KG1 (cell line): ENCODE results near the gene JRKL.
"Not testable (repeated sequence)": the region's sequence is repeated elsewhere in the genome, so short reads cannot be mapped to it uniquely, and the experiment has no call there.

ENCODE experiments used
- DNase-seq: peaks from one replicate; lab custom pipeline; 2025; lab: John Stamatoyannopoulos, UW

JRKL gene

GRCh38 chr11:96394773-96395172 is 5.0 kb downstream of the JRKL start:
- DNase-seq, result no peak

GRCh38 chr11:96396637-96397036 is 6.8 kb downstream of the JRKL start:
- DNase-seq, result no peak

DNA sequence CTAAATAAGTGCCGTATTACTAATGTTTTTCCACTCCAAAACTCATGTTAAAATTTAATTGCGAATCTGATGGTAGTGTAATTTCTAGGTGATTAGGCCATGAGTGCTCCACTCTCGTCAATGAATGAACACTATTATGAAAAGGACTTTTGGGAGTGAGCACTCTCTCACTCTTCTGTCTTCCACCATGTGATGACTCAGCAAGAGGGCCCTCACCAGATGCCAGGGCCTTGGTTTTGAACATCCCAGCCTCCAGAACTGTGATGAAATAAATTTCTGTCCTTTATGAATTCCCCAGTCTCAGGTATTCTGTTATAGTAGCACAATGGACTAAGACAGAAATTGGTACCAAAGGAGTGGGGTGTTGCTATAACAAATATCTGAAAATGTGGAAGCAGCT is 8.1 kb downstream of the JRKL start:
- no peak for DNase-seq

DNA sequence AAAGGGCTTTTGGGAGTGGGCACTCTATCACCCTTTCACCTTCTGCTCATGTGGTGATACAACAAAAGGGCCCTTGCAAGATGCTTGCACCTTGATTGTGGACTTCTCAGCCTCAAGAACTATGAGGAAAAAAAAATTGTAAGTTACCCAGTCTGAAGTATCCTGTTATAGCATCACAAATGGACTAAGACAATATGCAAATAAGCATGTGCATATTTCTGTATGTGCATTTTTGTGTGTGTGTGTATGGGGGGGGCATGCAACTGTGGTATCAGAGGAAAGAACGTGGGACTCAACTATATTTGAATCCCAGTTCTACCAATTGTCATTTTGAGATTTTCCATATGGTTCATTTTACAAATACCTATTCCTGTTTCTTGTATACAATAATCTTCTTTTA is 10.9 kb downstream of the JRKL start:
- no peak for DNase-seq

GRCh38 chr11:96411412-96411811 is 21.6 kb downstream of the JRKL start:
- not testable (repeated sequence) for DNase-seq

GRCh38 chr11:96412761-96413381 is 23.1 kb downstream of the JRKL start:
- DNase-seq, result no peak

DNA sequence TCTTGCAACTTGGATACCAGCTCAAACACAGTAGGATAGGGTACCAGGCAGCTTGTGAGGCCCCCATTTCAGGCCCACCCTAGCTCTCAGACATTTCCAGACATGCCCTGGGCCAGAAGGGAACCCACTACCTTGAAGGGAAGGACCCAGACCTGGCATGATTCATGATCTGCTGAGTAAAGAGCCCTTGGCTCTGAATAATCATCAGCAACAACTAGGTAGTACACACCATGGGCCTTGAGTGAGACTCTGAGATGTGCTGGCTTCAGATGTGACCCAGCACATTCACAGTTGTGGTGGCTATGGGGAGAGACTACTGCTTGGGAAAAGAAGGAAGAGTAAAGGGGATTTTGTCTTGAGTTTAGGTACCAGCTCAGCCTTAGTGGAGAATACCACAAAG is 23.6 kb downstream of the JRKL start:
- no peak for DNase-seq

DNA sequence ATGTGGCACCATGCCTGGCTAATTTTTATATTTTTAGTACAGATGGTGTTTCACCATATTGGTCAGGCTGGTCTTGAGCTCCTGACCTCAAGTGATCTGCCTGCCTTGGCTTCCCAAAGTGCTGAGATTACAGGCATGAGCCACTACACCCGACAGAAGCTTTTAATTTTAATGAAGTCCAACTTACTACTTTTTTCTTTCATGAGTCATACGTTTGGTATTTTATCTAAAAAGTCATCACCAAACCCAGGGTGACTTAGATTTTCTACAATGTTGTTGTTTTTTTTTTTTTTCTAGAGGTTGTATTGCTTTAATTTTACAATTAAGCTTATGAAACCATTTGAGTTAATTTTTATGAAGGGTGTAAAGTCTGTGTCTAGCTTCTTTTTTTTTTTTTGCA is 34.9 kb downstream of the JRKL start:
- DNase-seq, result no peak

DNA sequence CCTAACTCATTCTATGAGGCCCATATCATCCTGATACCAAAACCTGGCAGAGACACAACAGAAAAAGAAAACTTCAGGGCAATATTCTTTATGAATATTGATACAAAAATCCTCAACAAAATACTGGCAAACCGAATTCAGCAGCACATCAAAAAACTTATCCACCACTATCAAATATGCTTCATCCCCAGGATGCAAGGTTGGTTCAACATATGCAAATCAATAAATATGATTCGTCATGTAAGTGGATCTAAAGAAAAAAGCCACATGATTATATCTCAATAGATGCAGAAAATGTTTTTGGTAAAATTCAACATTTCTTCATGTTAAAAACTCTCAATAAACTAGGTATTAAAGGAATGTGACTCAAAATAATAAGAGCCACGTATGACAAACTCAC is 40.9 kb downstream of the JRKL start:
- DNase-seq, result no peak

- not testable (repeated sequence) for DNase-seq
Measured at GRCh38 chr11:96432654-96433053, 42.8 kb downstream of the JRKL start.
